Anterior cingulate cortex (tissue), 58 donors: ENCODE data around the gene TNP2.
A peak's percentile ranks its signal among the peaks of the same experiment; 100 is the strongest.

Experiments
- DNase-seq, 58 donors: peaks; one replicate each; lab custom pipeline; 2025; lab: John Stamatoyannopoulos, UW

Gene TNP2

GRCh38 chr16:11245988-11246387 lies 23.1 kb downstream of the TNP2 start:
- no peak for DNase-seq

- DNase-seq: no peak
Observed at GRCh38 chr16:11245222-11245737, 23.8 kb downstream of the TNP2 start.

GRCh38 chr16:11242658-11243057 lies 26.5 kb downstream of the TNP2 start:
- DNase-seq: no peak

GRCh38 chr16:11241480-11242204 lies 27.5 kb downstream of the TNP2 start:
- DNase-seq: no peak

- DNase-seq: no peak
Observed at GRCh38 chr16:11240636-11241473, 28.3 kb downstream of the TNP2 start.

- no peak for DNase-seq
Observed at GRCh38 chr16:11239644-11240632, 29.2 kb downstream of the TNP2 start.

GRCh38 chr16:11238272-11239202 lies 30.6 kb downstream of the TNP2 start:
- DNase-seq: no peak

- DNase-seq: no peak
Observed at GRCh38 chr16:11236461-11237254, 32.5 kb downstream of the TNP2 start.

- no peak for DNase-seq
Observed at GRCh38 chr16:11235703-11235991, 33.5 kb downstream of the TNP2 start.

- DNase-seq: no peak
Observed at GRCh38 chr16:11234884-11235702, 34.0 kb downstream of the TNP2 start.

GRCh38 chr16:11233727-11234376 lies 35.3 kb downstream of the TNP2 start:
- DNase-seq: no peak

GRCh38 chr16:11232852-11233726 lies 36.0 kb downstream of the TNP2 start:
- peak in 6 of 58 donors; percentile 5 to 62 (median 20) for DNase-seq

- DNase-seq: no peak
Observed at GRCh38 chr16:11232302-11232851, 36.7 kb downstream of the TNP2 start.

- DNase-seq: no peak
Observed at GRCh38 chr16:11231367-11231970, 37.7 kb downstream of the TNP2 start.

- no peak for DNase-seq
Observed at GRCh38 chr16:11229906-11230305, 39.2 kb downstream of the TNP2 start.
